ENCODE data around the gene ARV1.
"Not testable (repeated sequence)": the region's sequence is repeated elsewhere in the genome, so short reads cannot be mapped to it uniquely, and the experiment has no call there.

Gene ARV1

GRCh38 chr1:230976825-230977747, 1.8 kb upstream of the ARV1 start:
- peak; percentile 23 to 27 for DNase-seq

GRCh38 chr1:230977761-230978490, 968 bp upstream of the ARV1 start:
- peak; percentile 10 to 28 for DNase-seq

GRCh38 chr1:230979389-230979716, 459 bp downstream of the ARV1 start:
- no peak for DNase-seq

- no peak for DNase-seq
Measured at GRCh38 chr1:230979952-230980351, 1.1 kb downstream of the ARV1 start.

- DNase-seq: no peak
Measured at GRCh38 chr1:230982696-230983095, 3.8 kb downstream of the ARV1 start.

GRCh38 chr1:230983811-230984210, 4.9 kb downstream of the ARV1 start:
- DNase-seq: no peak

GRCh38 chr1:230984622-230985515, 6.0 kb downstream of the ARV1 start:
- not testable (repeated sequence) for DNase-seq

- DNase-seq: no peak
Measured at GRCh38 chr1:230985711-230986110, 6.8 kb downstream of the ARV1 start.

- DNase-seq: no peak
Measured at GRCh38 chr1:230986976-230987375, 8.1 kb downstream of the ARV1 start.

- no peak for DNase-seq
Measured at GRCh38 chr1:230987448-230987847, 8.6 kb downstream of the ARV1 start.

GRCh38 chr1:230992100-230992774, 13.3 kb downstream of the ARV1 start:
- no peak for DNase-seq

- DNase-seq: no peak
Measured at GRCh38 chr1:230994860-230995259, 16.0 kb downstream of the ARV1 start.

- no peak for DNase-seq
Measured at GRCh38 chr1:231000201-231000600, 21.3 kb downstream of the ARV1 start.

GRCh38 chr1:231000639-231001038, 21.7 kb downstream of the ARV1 start:
- no peak for DNase-seq

- no peak for DNase-seq
Measured at GRCh38 chr1:231001892-231002291, 23.0 kb downstream of the ARV1 start.

- DNase-seq: not testable (repeated sequence)
Measured at GRCh38 chr1:231007535-231007934, 28.6 kb downstream of the ARV1 start.

GRCh38 chr1:231011360-231011759, 32.5 kb downstream of the ARV1 start:
- DNase-seq: no peak

- DNase-seq: no peak
Measured at GRCh38 chr1:231011963-231012362, 33.1 kb downstream of the ARV1 start.

- no peak for DNase-seq
Measured at GRCh38 chr1:231013391-231014015, 34.6 kb downstream of the ARV1 start.

- DNase-seq: no peak
Measured at GRCh38 chr1:231016234-231016633, 37.3 kb downstream of the ARV1 start.

GRCh38 chr1:231016966-231017365, 38.1 kb downstream of the ARV1 start:
- no peak for DNase-seq

- DNase-seq: no peak
Measured at GRCh38 chr1:231019711-231020110, 40.8 kb downstream of the ARV1 start.

Data from activated CD4-positive, alpha-beta T cell treated with anti-CD3 and anti-CD28 coated beads for 4 hours (primary cell).